Upper lobe of left lung (tissue), 4 donors: ENCODE measurements around the gene DHX8.

Experiments used
- CTCF ChIP-seq, 6 experiments: fragments of 450-650 bp in 4 of 6; fragments of 200-600 bp in 2 of 6; sonication (generic) in 2 of 6; IDR thresholded peaks; one replicate each; pipeline ENCODE4 v1.5.1; 2016 to 2019; ENCODE audit warnings: antibody characterized with exemption in 6 of 6
- POLR2A ChIP-seq, 4 donors: fragments of 450-650 bp; IDR thresholded peaks; one replicate each; pipeline ENCODE4 v1.5.1; 2016 to 2017; ENCODE audit warnings: antibody characterized with exemption in 4 of 4, mild to moderate bottlenecking in 2 of 4
- POLR2AphosphoS5 ChIP-seq, 2 donors: sonication (generic); formaldehyde crosslinking; IDR thresholded peaks; one replicate each; pipeline ENCODE4 v1.5.1; 2017; ENCODE audit warnings: antibody characterized with exemption in 2 of 2

GRCh38 chr17:43547659-43548256 lies 64.0 kb downstream of the DHX8 start:
- TF ChIP-seq CTCF (IDR thresholded peaks at IDR 0.05) (no peak), POLR2A (IDR thresholded peaks at IDR 0.05) (no peak), POLR2AphosphoS5 (IDR thresholded peaks at IDR 0.05) (no peak)
